Peyer's patch (tissue), 4 donors: Measurements from ENCODE around the gene RAE1.

Experiments used
- POLR2A ChIP-seq, 2 donors: fragments of 450-650 bp; IDR thresholded peaks; one replicate each; pipeline ENCODE4 v1.5.1; 2017; ENCODE audit warnings: antibody characterized with exemption in 2 of 2, mild to moderate bottlenecking in 2 of 2, moderate library complexity in 2 of 2
- TF ChIP-seq, protein P1 (sequence below), 6 experiments: fragments of 450-650 bp in 4 of 6; fragments of 200-600 bp in 2 of 6; sonication (generic) in 1 of 6; IDR thresholded peaks; one replicate each; pipeline ENCODE4 v1.5.1; 2017 to 2019; ENCODE audit warnings: antibody characterized with exemption in 6 of 6, mild to moderate bottlenecking in 3 of 6, moderate library complexity in 1 of 6

DNA sequence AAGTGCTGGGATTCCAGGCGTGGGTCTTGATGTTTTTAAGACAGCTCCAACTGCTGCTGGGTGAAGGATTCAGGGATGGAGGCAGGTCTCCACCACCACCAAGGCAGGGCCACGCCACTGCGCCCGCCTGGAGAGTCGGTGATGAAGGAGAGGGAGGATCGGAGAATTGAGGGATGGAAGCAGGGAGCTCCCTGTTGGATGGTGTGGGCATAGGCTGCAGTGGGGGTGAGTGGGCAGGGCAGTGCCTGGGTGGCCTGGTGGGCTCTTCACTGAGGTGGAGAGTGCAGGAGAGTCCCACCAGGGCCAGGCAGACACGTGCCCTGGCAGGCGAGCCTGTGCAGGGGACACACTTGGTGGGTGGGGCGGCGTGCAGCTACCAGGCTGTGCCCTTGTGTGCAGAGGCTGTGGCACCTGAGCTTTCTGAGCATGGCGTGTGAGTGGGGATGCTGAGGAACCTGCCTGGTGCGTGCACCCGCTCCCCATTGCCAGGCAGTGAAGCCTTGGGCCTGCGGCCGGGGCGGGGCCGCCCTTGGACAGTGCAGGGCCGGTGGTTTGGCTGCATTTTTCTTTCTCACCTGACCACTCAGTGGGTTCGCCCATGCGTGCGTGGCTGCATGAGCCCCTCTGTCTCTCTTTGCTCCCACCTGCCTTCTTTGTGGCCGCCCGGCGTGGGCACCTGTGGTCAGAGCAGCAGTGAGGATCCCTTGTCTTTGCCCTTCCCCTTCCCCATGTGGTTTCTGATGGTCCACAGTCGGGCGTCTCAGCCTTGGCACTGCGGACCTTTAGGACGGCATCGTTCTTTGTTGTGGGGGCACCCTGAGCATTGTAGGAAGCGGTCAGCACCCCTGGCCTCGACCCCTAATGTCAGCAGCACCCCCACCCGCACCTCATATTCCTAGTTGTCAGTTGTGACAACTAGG is 51.4 kb downstream of the RAE1 start:
- TF ChIP-seq, protein P1, sequence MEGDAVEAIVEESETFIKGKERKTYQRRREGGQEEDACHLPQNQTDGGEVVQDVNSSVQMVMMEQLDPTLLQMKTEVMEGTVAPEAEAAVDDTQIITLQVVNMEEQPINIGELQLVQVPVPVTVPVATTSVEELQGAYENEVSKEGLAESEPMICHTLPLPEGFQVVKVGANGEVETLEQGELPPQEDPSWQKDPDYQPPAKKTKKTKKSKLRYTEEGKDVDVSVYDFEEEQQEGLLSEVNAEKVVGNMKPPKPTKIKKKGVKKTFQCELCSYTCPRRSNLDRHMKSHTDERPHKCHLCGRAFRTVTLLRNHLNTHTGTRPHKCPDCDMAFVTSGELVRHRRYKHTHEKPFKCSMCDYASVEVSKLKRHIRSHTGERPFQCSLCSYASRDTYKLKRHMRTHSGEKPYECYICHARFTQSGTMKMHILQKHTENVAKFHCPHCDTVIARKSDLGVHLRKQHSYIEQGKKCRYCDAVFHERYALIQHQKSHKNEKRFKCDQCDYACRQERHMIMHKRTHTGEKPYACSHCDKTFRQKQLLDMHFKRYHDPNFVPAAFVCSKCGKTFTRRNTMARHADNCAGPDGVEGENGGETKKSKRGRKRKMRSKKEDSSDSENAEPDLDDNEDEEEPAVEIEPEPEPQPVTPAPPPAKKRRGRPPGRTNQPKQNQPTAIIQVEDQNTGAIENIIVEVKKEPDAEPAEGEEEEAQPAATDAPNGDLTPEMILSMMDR (IDR thresholded peaks at IDR 0.05): no peak
- no peak for TF ChIP-seq POLR2A (IDR thresholded peaks at IDR 0.05)
